SK-N-SH treated with all-trans-retinoic acid at 6 μM for 48 hours (cell line): ENCODE data around the gene WWTR1.

Experiments used
- ATAC-seq: fragments of 200-7000 bp; cut with Tn5 transposase; 3 replicates; pipeline ENCODE4 v1.9.1; 2020; ENCODE audit warnings: mild to moderate bottlenecking, moderate library complexity
- ARNTL ChIP-seq: fragments of 450-650 bp; formaldehyde crosslinking; IDR thresholded peaks from 2 replicates; pipeline ENCODE4 v1.5.0; 2020; ENCODE audit warnings: low read depth, mild to moderate bottlenecking, moderate library complexity, borderline replicate concordance
- BACH2 ChIP-seq: fragments of 250-450 bp; sonication (Bioruptor Pico); IDR thresholded peaks from 2 replicates; pipeline ENCODE4 v1.9.0; 2021; ENCODE audit warnings: mild to moderate bottlenecking, borderline replicate concordance
- CSDC2 ChIP-seq: fragments of 250-450 bp; sonication (Bioruptor Pico); IDR thresholded peaks from 2 replicates; pipeline ENCODE4 v1.5.0; 2020; ENCODE audit warnings: mild to moderate bottlenecking, moderate library complexity
- ESRRG ChIP-seq: fragments of 250-450 bp; sonication (Bioruptor Pico); IDR thresholded peaks from 2 replicates; pipeline ENCODE4 v1.6.1; 2021; ENCODE audit warnings: mild to moderate bottlenecking
- GLIS3 ChIP-seq: fragments of 250-450 bp; sonication (Bioruptor Pico); IDR thresholded peaks from 2 replicates; pipeline ENCODE4 v1.5.0; 2020; ENCODE audit warnings: mild to moderate bottlenecking, moderate library complexity
- ISL1 ChIP-seq: fragments of 250-450 bp; sonication (Bioruptor Pico); IDR thresholded peaks from 2 replicates; pipeline ENCODE4 v2.1.2; 2022; ENCODE audit warnings: mild to moderate bottlenecking, moderate library complexity
- OSR1 ChIP-seq: fragments of 250-450 bp; sonication (Bioruptor Pico); IDR thresholded peaks from 2 replicates; pipeline ENCODE4 v1.8.0; 2022; ENCODE audit warnings: moderate library complexity, mild to moderate bottlenecking, inconsistent platforms
- PPARA ChIP-seq: fragments of 250-450 bp; sonication (Bioruptor Pico); IDR thresholded peaks from 2 replicates; pipeline ENCODE4 v1.5.0; 2020; ENCODE audit warnings: mild to moderate bottlenecking, borderline replicate concordance
- RARB ChIP-seq: fragments of 250-450 bp; sonication (Bioruptor Pico); IDR thresholded peaks from 2 replicates; pipeline ENCODE4 v1.8.0; 2021; ENCODE audit warnings: mild to moderate bottlenecking, moderate library complexity
- TCF4 ChIP-seq: fragments of 250-450 bp; sonication (Bioruptor Pico); IDR thresholded peaks from 2 replicates; pipeline ENCODE4 v1.8.0; 2021; ENCODE audit warnings: mild to moderate bottlenecking, moderate library complexity, borderline replicate concordance
- TOX ChIP-seq: fragments of 250-450 bp; sonication (Bioruptor Pico); IDR thresholded peaks from 2 replicates; pipeline ENCODE4 v1.8.0; 2021; ENCODE audit warnings: mild to moderate bottlenecking, moderate library complexity, borderline replicate concordance
- TSHZ2 ChIP-seq: fragments of 250-450 bp; sonication (Bioruptor Pico); IDR thresholded peaks from 2 replicates; pipeline ENCODE4 v1.5.0; 2020; ENCODE audit warnings: mild to moderate bottlenecking, moderate library complexity
- ZC3H10 ChIP-seq: fragments of 250-450 bp; sonication (Bioruptor Pico); IDR thresholded peaks from 2 replicates; pipeline ENCODE4 v1.5.1; 2021; ENCODE audit warnings: mild to moderate bottlenecking, moderate library complexity
- ZFP3 ChIP-seq: fragments of 250-450 bp; sonication (Bioruptor Pico); IDR thresholded peaks from 2 replicates; pipeline ENCODE4 v1.5.0; 2020; ENCODE audit warnings: mild to moderate bottlenecking, moderate library complexity
- ZFP30 ChIP-seq: fragments of 450-650 bp; formaldehyde crosslinking; IDR thresholded peaks from 2 replicates; pipeline ENCODE4 v1.5.0; 2022; ENCODE audit warnings: mild to moderate bottlenecking, moderate library complexity
- ZNF565 ChIP-seq: fragments of 450-650 bp; formaldehyde crosslinking; conservative IDR thresholded peaks from 2 replicates; pipeline ENCODE4 v1.5.0; 2020; ENCODE audit warnings: low read depth, mild to moderate bottlenecking, moderate library complexity
- ZNF70 ChIP-seq: fragments of 450-650 bp; formaldehyde crosslinking; IDR thresholded peaks from 2 replicates; pipeline ENCODE4 v1.5.0; 2020; ENCODE audit warnings: mild to moderate bottlenecking, moderate library complexity
- ZNF8 ChIP-seq: fragments of 450-650 bp; formaldehyde crosslinking; IDR thresholded peaks from 2 replicates; pipeline ENCODE4 v1.5.0; 2020; ENCODE audit warnings: mild to moderate bottlenecking, moderate library complexity
- TF ChIP-seq, protein P1 (sequence below): fragments of 250-450 bp; sonication (Bioruptor Pico); IDR thresholded peaks from 2 replicates; pipeline ENCODE4 v1.8.0; 2020; ENCODE audit warnings: mild to moderate bottlenecking, moderate library complexity, borderline replicate concordance
- TF ChIP-seq, protein P2 (sequence below): fragments of 250-450 bp; sonication (Bioruptor Pico); IDR thresholded peaks from 2 replicates; pipeline ENCODE4 v1.8.0; 2021; ENCODE audit warnings: low read depth, mild to moderate bottlenecking, moderate library complexity, borderline replicate concordance
- TF ChIP-seq, protein P3 (sequence below): fragments of 250-450 bp; sonication (Bioruptor Pico); IDR thresholded peaks from 2 replicates; pipeline ENCODE4 v1.5.1; 2020; ENCODE audit warnings: low read depth, mild to moderate bottlenecking, moderate library complexity

Gene WWTR1

GRCh38 chr3:149547954-149548668 is 109.7 kb downstream of the WWTR1 start:
- peak; percentile 91 for ATAC-seq
- no peak for TF ChIP-seq ZFP30 (CRISPR knock-in tag)
- peak; percentile 45 for TF ChIP-seq ISL1 (CRISPR knock-in tag)
- no peak for TF ChIP-seq TSHZ2 (CRISPR knock-in tag)

DNA sequence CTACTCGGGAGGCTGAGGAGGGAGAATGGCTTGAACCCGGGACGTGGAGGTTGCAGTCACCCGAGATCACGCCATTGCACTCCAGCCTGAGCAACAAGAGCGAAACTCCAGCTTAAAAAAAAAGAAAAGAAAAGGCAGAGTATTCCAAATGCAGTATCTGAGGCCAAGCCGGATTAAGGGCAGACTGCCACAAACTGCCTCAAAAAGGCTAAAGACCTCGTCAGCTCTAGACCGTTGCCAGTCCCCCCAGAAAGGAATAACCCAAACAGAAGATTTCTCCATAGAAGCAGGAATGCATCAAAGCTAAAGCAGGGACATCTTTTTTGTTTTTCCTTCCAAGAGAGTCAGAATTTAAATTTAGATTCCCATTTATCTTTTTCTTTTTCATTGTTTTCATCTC is 110.4 kb downstream of the WWTR1 start:
- TF ChIP-seq TOX (CRISPR knock-in tag) (no peak), PPARA (no peak), ZNF70 (CRISPR knock-in tag) (no peak), ISL1 (CRISPR knock-in tag) (no peak), ZFP3 (no peak), ZC3H10 (CRISPR knock-in tag) (no peak), GLIS3 (CRISPR knock-in tag) (no peak), CSDC2 (CRISPR knock-in tag) (no peak), OSR1 (CRISPR knock-in tag) (no peak)
- no peak for ATAC-seq

DNA sequence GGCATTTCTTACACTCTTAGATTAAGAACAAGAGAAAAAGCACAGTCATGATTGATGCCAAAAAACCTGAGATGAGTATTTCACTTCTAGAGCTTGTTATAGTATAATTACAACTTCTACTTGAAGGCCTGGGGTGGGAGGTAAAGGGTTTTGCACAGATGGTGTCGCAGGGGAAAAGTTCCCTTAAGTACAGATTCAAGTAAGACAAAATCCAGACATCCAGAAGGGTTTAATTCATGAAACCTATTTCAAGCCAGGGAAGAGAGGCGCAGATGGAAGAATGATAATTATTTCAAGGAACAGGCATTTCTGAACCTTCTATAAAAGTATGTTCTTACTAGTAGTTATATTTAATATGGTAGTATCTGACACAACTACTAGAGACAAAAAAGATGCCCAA is 112.8 kb downstream of the WWTR1 start:
- TF ChIP-seq ZNF8, result no peak
- no peak for TF ChIP-seq ISL1 (CRISPR knock-in tag)
- no peak for TF ChIP-seq ZFP3
- no peak for TF ChIP-seq ESRRG (CRISPR knock-in tag)
- TF ChIP-seq CSDC2 (CRISPR knock-in tag), result no peak
- TF ChIP-seq, protein P1, sequence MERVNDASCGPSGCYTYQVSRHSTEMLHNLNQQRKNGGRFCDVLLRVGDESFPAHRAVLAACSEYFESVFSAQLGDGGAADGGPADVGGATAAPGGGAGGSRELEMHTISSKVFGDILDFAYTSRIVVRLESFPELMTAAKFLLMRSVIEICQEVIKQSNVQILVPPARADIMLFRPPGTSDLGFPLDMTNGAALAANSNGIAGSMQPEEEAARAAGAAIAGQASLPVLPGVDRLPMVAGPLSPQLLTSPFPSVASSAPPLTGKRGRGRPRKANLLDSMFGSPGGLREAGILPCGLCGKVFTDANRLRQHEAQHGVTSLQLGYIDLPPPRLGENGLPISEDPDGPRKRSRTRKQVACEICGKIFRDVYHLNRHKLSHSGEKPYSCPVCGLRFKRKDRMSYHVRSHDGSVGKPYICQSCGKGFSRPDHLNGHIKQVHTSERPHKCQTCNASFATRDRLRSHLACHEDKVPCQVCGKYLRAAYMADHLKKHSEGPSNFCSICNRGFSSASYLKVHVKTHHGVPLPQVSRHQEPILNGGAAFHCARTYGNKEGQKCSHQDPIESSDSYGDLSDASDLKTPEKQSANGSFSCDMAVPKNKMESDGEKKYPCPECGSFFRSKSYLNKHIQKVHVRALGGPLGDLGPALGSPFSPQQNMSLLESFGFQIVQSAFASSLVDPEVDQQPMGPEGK (CRISPR knock-in tag), result no peak
- TF ChIP-seq, protein P2, sequence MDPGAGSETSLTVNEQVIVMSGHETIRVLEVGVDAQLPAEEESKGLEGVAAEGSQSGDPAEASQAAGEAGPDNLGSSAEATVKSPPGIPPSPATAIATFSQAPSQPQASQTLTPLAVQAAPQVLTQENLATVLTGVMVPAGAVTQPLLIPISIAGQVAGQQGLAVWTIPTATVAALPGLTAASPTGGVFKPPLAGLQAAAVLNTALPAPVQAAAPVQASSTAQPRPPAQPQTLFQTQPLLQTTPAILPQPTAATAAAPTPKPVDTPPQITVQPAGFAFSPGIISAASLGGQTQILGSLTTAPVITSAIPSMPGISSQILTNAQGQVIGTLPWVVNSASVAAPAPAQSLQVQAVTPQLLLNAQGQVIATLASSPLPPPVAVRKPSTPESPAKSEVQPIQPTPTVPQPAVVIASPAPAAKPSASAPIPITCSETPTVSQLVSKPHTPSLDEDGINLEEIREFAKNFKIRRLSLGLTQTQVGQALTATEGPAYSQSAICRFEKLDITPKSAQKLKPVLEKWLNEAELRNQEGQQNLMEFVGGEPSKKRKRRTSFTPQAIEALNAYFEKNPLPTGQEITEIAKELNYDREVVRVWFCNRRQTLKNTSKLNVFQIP, result no peak
- no peak for TF ChIP-seq BACH2 (CRISPR knock-in tag)
- no peak for TF ChIP-seq TCF4 (CRISPR knock-in tag)
- no peak for TF ChIP-seq ZNF565 (CRISPR knock-in tag)
- TF ChIP-seq RARB (CRISPR knock-in tag), result no peak
- no peak for TF ChIP-seq ARNTL (CRISPR knock-in tag)
- no peak for TF ChIP-seq ZC3H10 (CRISPR knock-in tag)
- TF ChIP-seq, protein P3, sequence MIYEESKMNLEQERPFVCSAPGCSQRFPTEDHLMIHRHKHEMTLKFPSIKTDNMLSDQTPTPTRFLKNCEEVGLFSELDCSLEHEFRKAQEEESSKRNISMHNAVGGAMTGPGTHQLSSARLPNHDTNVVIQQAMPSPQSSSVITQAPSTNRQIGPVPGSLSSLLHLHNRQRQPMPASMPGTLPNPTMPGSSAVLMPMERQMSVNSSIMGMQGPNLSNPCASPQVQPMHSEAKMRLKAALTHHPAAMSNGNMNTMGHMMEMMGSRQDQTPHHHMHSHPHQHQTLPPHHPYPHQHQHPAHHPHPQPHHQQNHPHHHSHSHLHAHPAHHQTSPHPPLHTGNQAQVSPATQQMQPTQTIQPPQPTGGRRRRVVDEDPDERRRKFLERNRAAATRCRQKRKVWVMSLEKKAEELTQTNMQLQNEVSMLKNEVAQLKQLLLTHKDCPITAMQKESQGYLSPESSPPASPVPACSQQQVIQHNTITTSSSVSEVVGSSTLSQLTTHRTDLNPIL (CRISPR knock-in tag), result no peak
- ATAC-seq, result 0 out of 3 replicates have a peak, but pooled peaks have one; percentile 3
